ENCODE results near the gene KCNQ1.

Gene KCNQ1

DNA sequence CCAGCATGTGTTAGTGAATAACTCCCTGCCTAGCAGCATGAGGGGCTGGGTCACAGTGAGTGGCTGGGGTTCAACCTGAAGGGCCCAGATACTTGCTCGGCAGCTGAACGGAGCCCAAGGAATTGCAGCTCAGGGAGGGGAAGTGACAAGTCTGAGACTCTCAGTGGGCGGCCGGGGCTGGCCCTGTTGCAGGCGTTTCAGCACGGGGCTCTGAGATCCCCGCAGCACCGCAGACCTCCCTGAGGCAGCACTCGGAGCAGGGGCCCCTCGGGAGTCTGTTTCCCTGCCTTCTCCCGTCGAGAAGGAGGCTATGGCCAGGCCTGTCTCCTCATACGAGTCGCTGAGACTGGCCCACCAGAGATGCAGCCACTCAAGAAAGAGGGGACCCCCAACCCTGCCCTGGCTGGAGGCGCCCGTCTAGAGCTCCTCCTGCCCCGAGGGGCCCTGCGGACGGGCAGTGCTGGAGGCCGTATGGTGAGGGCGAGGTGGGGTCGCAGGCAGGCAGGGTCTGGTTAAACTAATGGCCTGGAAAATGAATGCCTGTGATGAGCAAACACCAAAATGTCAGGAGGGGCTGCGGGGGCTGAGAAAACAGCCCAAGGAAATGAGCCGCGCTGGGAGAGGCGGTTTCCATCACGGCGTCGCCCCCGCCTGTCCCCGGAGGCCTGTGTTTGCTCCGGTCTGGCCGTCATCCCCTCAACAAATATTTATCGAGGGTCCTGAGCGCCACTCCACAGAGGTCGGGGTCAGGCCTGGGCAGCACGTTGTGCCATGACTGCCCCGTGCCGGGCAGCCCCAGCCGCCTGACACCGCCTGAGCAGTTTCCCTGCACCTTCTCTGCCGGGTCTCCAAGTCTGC, 35.0 kb upstream of the KCNQ1 start:
- ATAC-seq (no peak), DNase-seq (no peak)

DNA sequence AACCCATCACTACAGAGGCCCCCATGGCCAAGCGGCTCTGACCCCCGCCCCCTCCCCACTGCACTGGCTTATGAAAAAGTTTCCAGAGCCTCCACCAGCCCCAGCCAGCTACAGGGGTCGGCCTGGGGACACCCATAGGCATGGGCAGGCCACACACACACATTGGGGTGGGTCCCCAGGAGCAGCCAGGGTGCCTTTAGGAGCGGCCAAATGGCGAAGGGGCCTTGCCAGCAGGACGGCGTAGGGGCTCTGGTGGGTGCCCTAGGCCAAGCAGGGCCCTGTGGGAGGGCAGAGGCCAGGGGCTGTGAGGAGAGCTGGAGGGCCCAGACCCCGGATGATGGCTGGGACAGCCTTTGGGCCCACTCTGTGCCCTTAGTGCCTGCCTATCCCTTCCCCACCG, 34.2 kb upstream of the KCNQ1 start:
- ATAC-seq (no peak), DNase-seq (no peak)

DNA sequence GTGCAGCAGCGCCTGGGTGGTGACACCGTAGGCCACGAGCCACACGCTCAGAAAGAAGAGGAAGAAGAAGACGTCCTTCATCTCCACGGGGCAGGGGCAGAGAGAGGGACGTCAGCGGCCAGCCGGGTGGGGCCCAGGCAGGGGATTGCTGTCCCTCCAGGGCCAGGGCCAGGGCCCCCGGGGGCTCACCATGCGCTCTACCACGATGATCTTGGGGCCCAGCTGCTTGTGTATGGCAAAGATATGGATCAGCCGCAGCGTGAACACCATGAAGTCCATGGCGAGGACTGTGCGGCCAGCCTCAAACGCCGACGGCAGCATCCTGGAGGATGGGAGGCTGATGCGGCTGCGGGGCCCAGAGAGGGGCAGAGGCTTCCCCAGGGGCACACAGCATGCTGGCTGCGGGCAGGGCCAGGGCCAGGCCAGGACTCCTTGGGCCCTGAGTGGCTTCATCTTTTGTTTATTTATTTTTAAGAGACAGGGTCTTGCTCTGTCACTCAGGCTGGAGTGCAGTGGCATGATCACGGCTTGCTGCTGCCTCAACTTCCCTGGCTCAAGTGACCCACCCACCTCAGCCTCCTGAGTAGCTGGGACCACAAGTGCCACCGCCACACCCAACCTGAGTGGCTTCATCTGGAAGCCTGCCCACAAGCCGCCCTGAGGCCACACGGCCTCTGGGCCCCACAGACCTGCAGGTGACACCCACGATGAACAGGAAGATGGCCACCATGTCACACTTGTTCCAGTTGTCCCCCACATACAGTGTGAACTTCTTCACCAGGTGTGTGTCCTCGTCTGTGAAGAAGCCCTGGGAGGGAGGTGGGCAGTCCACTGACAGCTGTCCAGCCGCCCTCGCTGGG, 33.1 kb upstream of the KCNQ1 start:
- no peak for ATAC-seq

DNA sequence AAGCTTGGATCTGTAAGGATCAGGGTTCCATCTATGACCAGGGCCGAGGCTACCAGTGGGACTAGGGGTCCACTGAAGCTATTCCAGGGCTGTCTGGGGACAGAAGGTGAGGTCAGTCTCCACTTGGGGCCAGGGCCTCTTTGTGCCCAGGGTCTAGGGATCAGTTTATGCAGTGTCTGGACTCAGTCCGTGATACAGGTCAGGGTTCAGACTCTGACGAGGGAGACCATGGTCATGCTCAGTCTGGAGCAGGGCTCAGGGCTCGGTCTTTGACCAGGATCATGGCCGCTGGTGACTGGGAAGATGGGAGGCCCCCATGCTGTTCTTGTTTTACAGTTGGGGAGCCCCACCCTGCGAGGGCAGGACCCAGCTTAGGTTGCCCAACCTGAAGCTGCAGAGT, 32.5 kb upstream of the KCNQ1 start:
- no peak for ATAC-seq
- no peak for DNase-seq

More for the DNA sequence above, 33.1 kb upstream of the KCNQ1 start:
- DNase-seq: no peak

DNA sequence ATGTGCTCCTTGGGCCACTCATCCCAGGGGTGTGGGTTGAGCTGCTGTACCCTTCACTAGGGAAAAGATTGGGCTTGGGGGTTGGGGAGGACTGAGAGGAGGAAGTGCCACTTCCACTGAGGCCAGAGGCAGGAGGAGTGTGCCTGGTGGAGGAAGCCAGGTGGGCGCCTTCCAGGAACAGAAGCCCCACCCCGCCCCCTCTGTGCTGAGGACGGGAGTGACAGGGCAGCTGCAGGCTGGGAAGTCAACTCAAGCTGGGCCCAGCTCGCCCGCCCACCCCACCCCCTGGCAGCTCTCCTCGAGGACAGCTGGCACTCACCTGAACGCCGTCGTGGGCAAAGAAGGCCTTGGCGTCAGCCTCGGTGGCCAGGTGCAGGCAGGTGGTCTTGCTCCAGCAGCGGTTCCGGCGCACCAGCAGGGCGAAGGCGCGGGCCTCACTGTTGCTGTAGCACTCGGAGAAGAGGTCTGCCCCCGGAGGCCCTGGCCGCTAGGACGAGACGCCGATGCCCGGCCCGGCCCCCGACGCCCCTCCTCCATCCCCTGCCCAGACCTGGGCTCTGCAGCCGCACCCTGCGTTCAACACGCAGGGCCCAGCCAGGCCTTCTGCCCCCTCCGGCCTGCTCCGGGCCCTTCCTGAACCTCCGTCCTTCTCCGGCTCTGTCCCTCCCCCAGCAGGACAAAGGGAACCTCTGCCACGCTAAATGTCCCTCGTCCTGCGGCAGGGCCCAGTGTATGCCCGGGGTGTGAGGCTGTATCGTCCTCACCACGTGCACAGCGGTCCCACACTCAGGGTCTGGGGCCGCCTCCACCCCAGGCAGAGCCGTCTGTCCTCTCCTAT, 30.8 kb upstream of the KCNQ1 start:
- DNase-seq (no peak), ATAC-seq (no peak)

DNA sequence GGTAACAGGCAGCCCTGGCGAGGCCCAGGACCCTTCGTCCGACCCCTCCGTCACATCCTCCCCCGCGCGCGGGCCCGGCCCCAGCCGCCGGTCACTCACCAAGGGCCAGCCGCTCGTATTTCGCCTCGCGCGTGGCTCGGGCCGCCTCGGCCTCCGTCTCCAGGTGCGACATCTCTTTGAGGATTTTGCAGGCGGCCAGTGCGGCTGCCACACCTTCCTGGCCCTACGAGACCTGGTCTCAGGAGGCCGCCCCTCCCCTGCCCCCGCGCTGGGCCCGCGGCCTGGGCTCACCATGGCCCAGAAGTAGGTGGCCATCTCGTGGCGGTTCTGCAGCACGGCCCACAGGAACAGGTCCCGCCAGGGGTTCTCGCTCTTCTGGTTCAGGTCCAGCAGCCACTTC, 30.2 kb upstream of the KCNQ1 start:
- no peak for DNase-seq
- ATAC-seq: no peak

DNA sequence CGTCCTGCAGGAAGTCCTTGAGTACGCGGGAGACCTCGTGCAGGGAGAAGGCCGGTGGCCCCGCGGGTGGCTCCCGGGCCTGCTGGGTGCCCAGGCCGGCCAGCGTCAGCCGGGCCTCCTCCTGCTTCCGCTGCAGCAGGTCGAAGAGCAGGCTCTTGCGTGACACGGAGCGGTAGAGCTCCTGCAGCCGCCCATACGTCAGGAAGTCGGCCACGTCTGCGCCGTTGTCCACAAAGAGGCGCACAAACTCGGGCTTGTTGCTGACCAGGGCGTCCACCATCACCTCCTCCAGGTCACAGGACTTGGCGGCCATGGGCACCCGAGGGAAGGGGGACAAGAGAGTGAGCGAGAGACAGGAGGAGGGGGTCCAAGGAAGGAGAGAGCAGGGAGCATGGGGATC, 29.6 kb upstream of the KCNQ1 start:
- ATAC-seq (no peak), DNase-seq (no peak)

DNA sequence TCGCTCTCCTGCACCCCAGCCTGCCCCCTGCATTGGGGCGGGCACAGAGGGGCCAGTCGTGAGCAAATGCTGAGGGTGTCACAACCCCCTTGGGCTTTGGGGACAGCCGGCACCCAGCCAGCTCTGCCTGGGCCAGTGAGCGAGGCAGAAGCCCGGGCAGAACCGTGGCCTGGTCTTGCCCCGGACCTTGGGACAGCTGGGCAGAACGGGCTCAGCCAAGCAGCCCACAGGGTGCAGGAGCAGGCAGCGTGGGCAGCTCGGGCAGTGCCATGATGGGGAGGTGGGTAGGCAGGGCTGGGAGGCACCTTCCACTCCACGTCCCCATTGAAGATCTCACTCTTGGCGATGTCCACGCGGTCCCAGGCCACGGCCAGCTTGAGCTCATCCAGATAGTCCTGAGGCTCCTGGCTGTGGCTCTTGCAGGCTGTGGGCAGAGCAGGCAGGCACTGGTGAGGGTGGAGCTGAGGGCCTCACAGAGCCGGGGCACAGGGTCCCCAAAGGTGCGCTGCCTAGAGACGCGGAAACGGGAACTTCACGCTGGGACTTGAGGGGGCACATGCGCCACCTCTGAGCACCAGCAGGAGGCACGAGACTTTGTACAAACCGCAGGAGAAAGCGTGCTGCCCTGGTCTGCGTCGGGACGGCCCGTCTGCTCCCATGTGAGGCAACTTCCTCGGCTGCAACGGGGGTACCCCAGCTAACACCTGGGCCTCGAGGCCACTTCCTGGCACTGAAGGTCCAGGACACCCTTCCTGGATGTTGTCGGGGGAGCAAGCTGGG, 29.0 kb upstream of the KCNQ1 start:
- no peak for DNase-seq
- no peak for ATAC-seq

DNA sequence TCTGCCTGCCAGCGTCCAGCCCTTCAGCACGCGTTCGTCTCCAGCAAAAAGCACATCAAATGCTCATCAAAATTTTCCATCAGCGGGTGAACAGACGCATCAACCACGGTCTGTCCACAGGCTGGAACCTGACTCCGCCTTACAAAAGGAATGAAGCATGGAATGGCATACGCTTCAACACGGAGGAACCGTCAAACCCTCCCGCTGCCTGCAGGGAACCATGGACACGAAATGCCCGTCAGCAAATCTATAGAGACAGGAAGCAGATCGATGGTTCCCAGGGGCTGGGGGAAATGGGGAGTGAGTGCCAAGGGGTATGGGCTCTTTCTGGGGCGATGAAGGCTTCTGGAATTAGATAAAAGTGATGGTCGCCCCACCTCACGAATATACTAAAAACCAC, 28.0 kb upstream of the KCNQ1 start:
- ATAC-seq (no peak), DNase-seq (no peak)

DNA sequence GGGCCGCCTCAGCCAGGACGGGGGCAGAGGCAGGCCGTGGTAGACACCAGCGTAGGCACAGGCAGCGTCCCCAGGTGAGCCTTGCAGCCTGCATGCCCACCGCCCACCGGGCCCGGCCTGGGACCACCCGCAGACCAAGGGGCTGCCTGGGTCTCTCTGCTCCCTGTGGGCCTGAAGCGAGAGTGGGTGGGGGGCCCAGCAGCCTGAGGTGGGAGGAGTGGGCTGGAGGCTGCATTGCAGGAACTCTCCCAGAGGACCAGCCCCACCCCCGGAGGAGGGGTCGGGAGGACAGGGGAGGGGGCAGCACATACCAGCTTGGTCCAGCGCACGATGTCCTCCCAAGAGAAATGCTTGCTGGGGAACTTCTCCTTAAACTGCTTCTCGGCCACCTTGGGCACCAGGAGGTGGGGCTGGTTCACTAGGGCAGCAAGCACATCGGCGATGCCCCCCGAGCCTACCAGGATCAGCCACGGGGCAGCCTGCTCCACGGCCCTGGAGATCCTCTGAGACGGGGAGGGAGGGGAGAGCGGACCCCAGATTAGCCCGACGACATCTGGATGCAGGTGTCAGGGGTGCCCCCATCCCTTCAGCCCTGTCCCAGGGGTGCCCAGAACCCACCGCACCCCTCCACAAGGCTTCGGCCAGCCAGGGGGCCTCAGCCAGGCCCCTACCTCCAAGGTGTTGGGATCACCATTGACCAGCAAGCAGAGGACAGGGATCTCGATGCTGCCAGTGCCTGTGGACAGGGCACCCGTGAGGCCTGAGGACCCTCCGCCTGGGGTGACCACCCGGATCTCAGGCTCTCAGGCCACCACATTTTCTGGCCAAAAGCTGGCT, 26.7 kb upstream of the KCNQ1 start:
- ATAC-seq: no peak
- no peak for DNase-seq

DNA sequence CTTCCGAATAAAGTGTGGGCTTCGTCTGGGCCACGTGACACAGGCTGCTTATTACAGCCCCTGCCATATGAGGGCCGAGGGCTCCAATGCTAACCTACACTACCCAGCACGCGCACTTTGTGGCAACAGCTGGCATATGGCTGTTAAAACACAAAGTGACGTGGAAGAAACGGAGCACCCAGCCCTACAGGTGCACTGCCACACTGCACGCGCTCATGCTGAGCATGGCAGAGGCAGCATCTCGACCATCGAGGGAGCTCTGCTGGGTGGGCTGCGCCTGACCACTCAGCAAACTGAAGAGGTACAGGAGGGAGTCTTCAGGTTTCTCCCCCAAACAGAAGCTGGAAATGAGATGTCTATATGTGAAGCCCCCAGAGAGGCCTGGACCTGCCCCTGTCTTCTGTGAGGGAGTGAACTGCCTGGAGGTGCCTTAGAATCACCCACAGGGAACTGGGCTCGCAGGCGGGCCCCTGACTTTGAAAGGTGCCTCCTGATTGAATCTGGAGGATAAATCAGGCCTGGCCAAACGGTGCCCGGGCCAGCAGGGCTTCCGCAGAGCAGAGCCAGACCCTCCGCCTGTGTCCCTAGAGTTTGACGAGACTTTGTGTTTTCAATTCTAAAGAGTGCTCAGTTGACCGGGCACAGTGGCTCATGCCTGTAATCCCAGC, 26.0 kb upstream of the KCNQ1 start:
- DNase-seq: no peak
- no peak for ATAC-seq

DNA sequence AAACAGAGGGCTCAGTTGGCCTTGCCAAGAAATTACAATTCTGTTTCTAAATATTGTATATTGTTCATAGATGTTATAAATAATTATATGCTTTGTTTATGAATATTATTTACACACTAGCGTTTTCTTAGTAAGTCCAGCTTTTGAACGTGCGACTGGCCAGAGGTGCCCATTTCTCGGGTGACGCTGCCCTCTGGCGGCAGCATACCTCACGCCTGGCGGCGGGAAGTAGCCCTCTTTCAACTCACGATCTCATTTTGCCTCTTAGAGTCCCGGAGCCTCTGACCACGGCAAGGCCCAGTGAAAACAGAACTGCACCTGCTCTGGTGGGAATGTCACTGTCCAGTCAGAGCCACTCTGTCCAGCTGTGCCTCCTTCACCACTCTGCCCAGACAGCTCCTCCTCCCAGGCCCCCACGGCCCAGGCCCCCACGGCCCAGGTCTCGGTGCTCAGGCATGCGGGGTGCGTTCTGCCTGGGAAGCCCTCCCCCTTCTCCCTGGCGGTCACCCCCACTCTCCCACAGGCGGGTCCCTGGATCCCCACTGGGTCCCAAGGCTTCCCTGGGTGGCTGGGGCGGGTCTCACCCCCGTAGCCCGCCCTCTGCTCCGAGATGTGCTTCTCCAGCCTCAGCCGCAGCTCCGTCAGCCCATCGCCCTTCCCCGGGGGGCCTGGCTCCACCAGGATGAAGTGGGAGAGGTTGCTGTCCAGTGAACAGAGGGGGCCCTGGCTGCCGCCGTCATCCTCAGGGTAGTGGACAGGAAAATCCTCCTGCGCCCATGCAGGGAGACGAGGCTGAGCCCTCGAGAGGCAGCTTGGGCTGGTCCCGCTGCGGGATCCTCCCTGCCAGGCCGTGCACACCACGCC, 24.9 kb upstream of the KCNQ1 start:
- peak; percentile 28 for ATAC-seq
- DNase-seq: peak; percentile 79

DNA sequence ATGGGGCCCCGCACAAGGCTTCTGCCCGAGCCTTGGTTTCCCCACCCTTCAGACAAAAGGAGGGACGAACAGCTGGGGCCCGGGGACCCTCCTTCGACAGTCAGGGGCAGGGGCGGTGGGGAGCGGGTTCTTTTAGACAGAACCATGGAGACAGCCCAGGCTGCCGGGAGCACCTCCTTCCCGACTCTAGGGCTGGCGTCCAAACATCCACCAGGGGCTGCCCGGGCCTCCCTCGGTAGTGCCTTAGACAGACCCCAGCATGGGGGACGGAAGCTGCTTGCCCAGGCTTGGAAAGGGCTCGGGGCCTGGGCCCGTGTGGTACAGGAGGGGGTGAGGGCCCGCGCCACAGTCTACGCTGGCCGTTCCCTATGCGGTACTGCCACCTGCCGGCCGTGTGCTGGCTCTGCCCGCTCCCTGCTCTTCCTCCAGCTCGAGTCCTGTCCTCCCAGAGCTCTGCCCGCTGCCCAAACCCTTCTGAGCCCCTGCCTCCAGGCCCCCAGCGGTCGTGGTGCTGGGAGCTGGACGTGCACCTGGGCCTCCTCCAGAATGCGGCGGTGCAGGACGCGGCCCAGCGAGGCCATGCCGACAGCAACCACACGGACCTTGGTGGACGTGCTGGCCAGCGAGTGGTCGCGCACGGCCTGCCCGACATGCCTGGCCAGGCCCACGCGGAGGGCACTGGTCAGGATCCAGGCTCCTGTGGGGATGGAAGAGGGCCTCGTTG, 24.1 kb upstream of the KCNQ1 start:
- ATAC-seq (peak; percentile 89), DNase-seq (peak; percentile 79)

DNA sequence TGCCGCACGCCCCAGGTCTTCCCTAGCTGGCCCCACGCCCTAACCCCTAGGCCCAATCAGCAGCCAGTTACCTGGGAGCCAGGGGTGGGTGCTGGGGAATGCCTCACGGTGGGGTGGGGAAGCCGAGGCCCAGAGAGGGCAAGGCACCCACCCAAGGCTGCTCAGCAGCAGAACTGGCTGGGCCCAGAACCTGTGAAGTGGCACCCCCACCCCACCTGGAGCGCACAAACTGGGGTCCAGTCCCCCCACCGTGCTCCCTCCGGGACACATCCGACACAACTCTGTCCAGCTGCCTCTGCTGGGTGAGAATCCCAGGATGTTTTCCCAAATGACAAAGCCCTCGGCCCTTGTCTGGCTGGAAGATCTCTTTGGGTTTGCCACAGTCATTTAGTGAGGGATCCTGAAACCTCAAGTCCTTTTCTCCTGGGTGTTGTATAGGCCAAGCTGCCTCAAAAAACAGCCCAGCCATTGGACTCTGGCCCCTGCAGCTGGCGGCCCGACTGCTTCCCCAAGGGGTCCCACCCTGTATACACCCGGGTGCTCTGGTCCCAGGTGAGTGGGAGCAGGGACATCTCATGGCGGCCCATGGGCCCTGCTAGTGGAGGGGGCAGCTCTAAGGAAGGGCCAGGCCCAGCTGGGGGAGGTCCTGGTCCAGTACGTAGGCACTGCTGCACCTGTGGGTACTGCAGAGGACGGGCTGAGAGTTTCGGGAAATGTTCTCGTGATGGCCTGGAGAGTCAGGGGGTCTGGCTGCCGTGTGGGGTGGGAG, 23.4 kb upstream of the KCNQ1 start:
- ATAC-seq (no peak), DNase-seq (no peak)

DNA sequence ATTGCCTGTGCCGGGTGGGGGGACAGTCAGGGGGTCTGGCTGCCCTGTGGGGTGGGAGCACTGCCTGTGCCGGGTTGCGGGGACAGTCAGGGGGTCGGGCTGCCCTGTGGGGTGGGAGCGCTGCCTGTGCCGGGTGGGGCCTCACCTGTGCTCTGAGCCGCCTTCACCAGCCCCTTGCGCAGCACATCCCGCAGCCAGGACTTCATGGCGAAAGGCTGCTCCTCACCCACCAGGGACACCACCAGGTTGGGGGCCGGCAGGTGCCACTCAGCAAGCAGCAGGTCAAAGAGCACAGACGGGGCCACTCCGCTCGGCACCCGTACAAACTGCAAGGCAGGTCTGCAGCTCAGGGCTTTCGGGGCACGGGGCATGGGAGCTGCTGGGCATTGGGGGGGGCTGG, 22.8 kb upstream of the KCNQ1 start:
- ATAC-seq: no peak

DNA sequence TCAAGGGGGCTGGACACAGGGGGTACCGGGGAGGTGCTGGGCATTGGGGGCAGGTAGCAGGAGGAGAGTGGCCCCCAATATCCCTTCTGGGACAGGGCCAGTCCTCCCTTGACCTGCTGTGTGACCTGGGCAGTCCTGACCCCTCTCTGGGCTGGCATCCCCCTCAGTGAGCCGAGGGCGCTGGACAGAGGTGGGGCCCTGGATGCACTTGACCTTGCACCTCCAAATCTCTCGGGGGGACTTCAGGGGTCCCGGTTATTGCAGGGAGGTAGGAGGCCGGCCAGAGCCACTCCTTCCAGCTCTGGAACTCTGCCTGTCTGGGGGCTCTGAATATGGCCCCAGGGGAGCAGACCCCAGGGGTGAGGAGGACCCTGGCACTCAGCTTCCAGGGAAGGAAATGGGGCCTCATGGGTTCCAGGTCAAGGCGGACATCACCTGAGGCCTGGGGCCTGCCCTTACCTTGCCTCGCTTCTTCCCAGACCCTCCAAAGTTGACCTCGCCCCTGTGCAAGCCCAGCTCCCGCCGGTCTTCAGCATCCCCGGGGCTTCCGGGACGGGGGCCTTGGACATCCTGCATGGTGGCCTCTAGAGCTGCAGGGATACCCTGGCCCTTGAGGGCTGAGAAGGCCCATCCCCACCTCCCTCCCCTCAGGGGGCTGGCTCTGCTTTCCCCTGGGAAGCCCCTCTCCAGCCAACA, 22.2 kb upstream of the KCNQ1 start:
- DNase-seq: no peak
- no peak for ATAC-seq

More for the DNA sequence above, 22.8 kb upstream of the KCNQ1 start:
- no peak for DNase-seq

All from stimulated activated naive CD8-positive, alpha-beta T cell treated with anti-CD3 and anti-CD28 coated beads, Interleukin-15, Interleukin-2, amounts not matched to agents 100 U/mL and 50 U/mL, for 24 hours (primary cell).